GM12878 (cell line): ENCODE data around the gene FAF1. TPM values are rescaled to one million over a fixed set of nuclear protein-coding genes. Genes with fewer than 3 reads are reported as not detected.

Experiments
- ATAC-seq: fragments of 200-7000 bp; cut with Tn5 transposase; 3 replicates; pipeline ENCODE4 v1.9.1; 2020; ENCODE audit warnings: mild to moderate bottlenecking, moderate library complexity
- BruUV-seq: library from RNA; stranded (reverse); fragments of 400-500 nt; replicated peaks from 2 replicates; lab custom pipeline; 2021; lab: Mats Ljungman, UMichigan
- CTCF ChIA-PET: fragments of 300-600 bp; sonication (Branson Sonifier 250); formaldehyde crosslinking; extraction: SDS; loops from one replicate; lab custom pipeline; 2021; ENCODE audit warnings: inconsistent platforms; lab: Yijun Ruan, JAX
- POLR2A ChIA-PET: fragments of 350-600 bp; formaldehyde crosslinking; extraction: SDS; loops from one replicate; lab custom pipeline; 2021; ENCODE audit warnings: inconsistent platforms; lab: Charles Lee
- RAD21 ChIA-PET: fragments of 300-600 bp; sonication (Branson Sonifier 250); formaldehyde crosslinking; loops from one replicate; lab custom pipeline; 2023; ENCODE audit warnings: antibody characterized with exemption; ENCODE audit not compliant: unreplicated experiment; lab: Charles Lee
- SMC1A ChIA-PET: fragments of 300-600 bp; sonication (Branson Sonifier 250); formaldehyde crosslinking; loops from one replicate; lab custom pipeline; 2023; ENCODE audit not compliant: unreplicated experiment, uncharacterized antibody; lab: Charles Lee
- DNase-seq: peaks from one replicate; pipeline ENCODE4 v3.0.0-alpha.2; 2011; ENCODE audit warnings: low read depth, low spot score
- FAIRE-seq: peaks from 3 replicates; lab custom pipeline; 2011; peaks lifted over from hg19 to GRCh38; lab: Jason Lieb, UNC
- H2AFZ ChIP-seq: 2 replicates; pipeline ENCODE4 v1.6.0; 2011; ENCODE audit warnings: low read depth, low read length, control low read depth; ENCODE audit not compliant: control insufficient read depth
- H3K27ac ChIP-seq: 2 replicates; pipeline ENCODE4 v1.5.1; 2011; ENCODE audit warnings: control low read depth; ENCODE audit not compliant: control insufficient read depth, insufficient read depth
- H3K27me3 ChIP-seq, 2 experiments: replicated peaks in 1 of 2; 2 replicates each; pipeline versions ENCODE4 v1.6.0 to v1.6.1; 2011; ENCODE audit warnings: low read length in 1 of 2; ENCODE audit not compliant: control insufficient read depth in 2 of 2, insufficient read depth in 2 of 2
- H3K36me3 ChIP-seq, 2 experiments: 2 replicates each; pipeline ENCODE4 v1.5.1; 2011; ENCODE audit warnings: low read length in 1 of 2; ENCODE audit not compliant: control insufficient read depth in 2 of 2, insufficient read depth in 2 of 2
- H3K4me1 ChIP-seq: 2 replicates; pipeline ENCODE4 v1.6.1; 2011; ENCODE audit warnings: mild to moderate bottlenecking, low read length, moderate library complexity, mixed read lengths; ENCODE audit not compliant: control insufficient read depth, insufficient read depth
- H3K4me2 ChIP-seq: 2 replicates; pipeline ENCODE4 v1.6.0; 2011; ENCODE audit warnings: control low read depth; ENCODE audit not compliant: control insufficient read depth, insufficient read depth
- H3K4me3 ChIP-seq: fragments of 200-600 bp; sonication (generic); 2 replicates; pipeline ENCODE4 v1.5.1; 2016
- H3K79me2 ChIP-seq: 2 replicates; pipeline ENCODE4 v1.6.0; 2011; ENCODE audit warnings: low read length; ENCODE audit not compliant: control insufficient read depth, insufficient read depth
- H3K9ac ChIP-seq: 2 replicates; pipeline ENCODE4 v1.8.0; 2011; ENCODE audit warnings: low read length, control low read depth, mixed read lengths; ENCODE audit not compliant: control insufficient read depth, insufficient read depth
- H3K9me3 ChIP-seq: replicated peaks from 3 replicates; pipeline ENCODE4 v1.5.1; 2011; ENCODE audit warnings: mild to moderate bottlenecking, low read length; ENCODE audit not compliant: control insufficient read depth, insufficient read depth
- H4K20me1 ChIP-seq: 2 replicates; pipeline ENCODE4 v1.6.0; 2011; ENCODE audit not compliant: control insufficient read depth, insufficient read depth
- CBX5 ChIP-seq: sonication (generic); IDR thresholded peaks from 2 replicates; pipeline ENCODE4 v1.6.1; 2016; ENCODE audit warnings: low read depth, moderate library complexity, mild to moderate bottlenecking, inconsistent platforms
- CUX1 ChIP-seq: IDR thresholded peaks from 2 replicates; pipeline ENCODE4 v1.6.1; 2012; ENCODE audit warnings: improper control_type of control experiment, low read depth, low read length; ENCODE audit not compliant: insufficient replicate concordance
- HDGF ChIP-seq: fragments of 450-650 bp; IDR thresholded peaks from 2 replicates; pipeline ENCODE4 v1.6.1; 2016; ENCODE audit warnings: antibody characterized with exemption
- MTA3 ChIP-seq: IDR thresholded peaks from 2 replicates; pipeline ENCODE4 v1.6.1; 2012; ENCODE audit warnings: low read length, inconsistent platforms, borderline replicate concordance
- PML ChIP-seq: IDR thresholded peaks from 2 replicates; pipeline ENCODE4 v1.6.1; 2012; ENCODE audit warnings: low read length, inconsistent platforms
- POU2F2 ChIP-seq: IDR thresholded peaks from 3 replicates; pipeline ENCODE4 v1.6.1; 2011; ENCODE audit warnings: low read depth, mild to moderate bottlenecking, low read length, borderline replicate concordance
- RBBP5 ChIP-seq: fragments of 200-600 bp; sonication (generic); conservative IDR thresholded peaks from 2 replicates; pipeline ENCODE4 v1.6.1; 2016
- REST ChIP-seq: IDR thresholded peaks from 2 replicates; pipeline ENCODE4 v1.6.1; 2012; ENCODE audit warnings: mild to moderate bottlenecking, low read depth, low read length
- RUNX3 ChIP-seq: IDR thresholded peaks from 2 replicates; pipeline ENCODE4 v1.6.1; 2012; ENCODE audit warnings: low read length, inconsistent platforms
- SUPT20H ChIP-seq: IDR thresholded peaks from 2 replicates; pipeline ENCODE4 v1.6.1; 2011; ENCODE audit warnings: low read depth, mild to moderate bottlenecking, low read length, moderate library complexity, borderline replicate concordance; ENCODE audit not compliant: control insufficient read depth
- TARDBP ChIP-seq: IDR thresholded peaks from 2 replicates; pipeline ENCODE4 v1.6.1; 2016; ENCODE audit warnings: borderline replicate concordance
- WGBS: methylation state at CpG from one replicate; pipeline ENCODE4 v1.1.6; 2016; ENCODE audit warnings: low lambda C conversion rate; ENCODE audit not compliant: insufficient replicate concordance, insufficient coverage; ENCODE audit errors: missing lambda C conversion rate; 5-methylcytosine and 5-hydroxymethylcytosine counted together
- in situ Hi-C: fragments of 300-500 bp; cut with MboI; formaldehyde crosslinking; loops from 9 replicates; pipeline ENCODE4 v1.14.3; 2018; ENCODE audit warnings: mixed read lengths
- intact Hi-C: fragments of 100-400 bp; cut with micrococcal nuclease; formaldehyde crosslinking; loops from one replicate; pipeline ENCODE4 v1.14.2; 2022; ENCODE audit not compliant: unreplicated experiment
- polyA plus RNA-seq, 11 experiments: library from polyadenylated mRNA; depleted of rRNA in 4 of 11; unstranded in 6 of 11; stranded (reverse) in 5 of 11; fragments of >200 nt; fragmentation: Nextera tagmentation in 4 of 11; fragmentation: Illumina TruSeq in 1 of 11; extraction: Ambion mirVana in 4 of 11; extraction: Trizol in 1 of 11; gene quantifications; 1 replicate in 1 of 11; 2 replicates in 10 of 11; pipeline versions ENCODE4 v1.2.1 to v1.2.3, GENCODE V29; 2011 to 2016; ENCODE audit warnings: inconsistent platforms in 2 of 11, missing spikeins in 2 of 11, low read depth in 1 of 11
- total RNA-seq, 4 experiments: library from RNA; depleted of rRNA in 3 of 4; stranded (reverse); fragments of >200 nt in 3 of 4; fragmentation: Illumina TruSeq in 1 of 4; extraction: Trizol in 1 of 4; gene quantifications; 2 replicates each; pipeline versions ENCODE4 v1.2.1 to v1.2.3, GENCODE V29; 2013 to 2021
- TF ChIP-seq, protein P1 (sequence below): fragments of 450-650 bp; IDR thresholded peaks from 2 replicates; pipeline ENCODE4 v1.6.1; 2017; ENCODE audit warnings: mild to moderate bottlenecking, low read depth, inconsistent platforms; ENCODE audit not compliant: poor library complexity, severe bottlenecking

The FAF1 gene
- total and polyA plus RNA-seq, 10 of the 15 experiments (the other 5 are each of a cell fraction or from before 2014, with no cell fraction given) = 8.6 to 54.5 (median 23.7) TPM

- no peaks in the 10 kb centered on the region for H3K27me3 ChIP-seq
- H3K4me3 ChIP-seq = no peak overlapping the region
- no TSS peak for BruUV-seq
- H3K4me2 ChIP-seq = no peak overlapping the region
- ChIA-PET RAD21 (interaction anchor here (1.2 kb wide), 1 partner anchor 18 kb away, joined by 3 read pairs; no protein-coding TSS in a partner anchor), SMC1A (interaction anchor here (0.7 to 1.0 kb wide), 3 partner anchors 90 to 120 kb away, joined by 3 read pairs; no protein-coding TSS in a partner anchor), POLR2A (no interaction called here), CTCF (interaction anchor here (0.6 to 1.4 kb wide), 3 partner anchors 11 to 244 kb away, joined by 3 to 5 read pairs (median 3); no protein-coding TSS in a partner anchor)
- no peak for ATAC-seq
- H4K20me1 ChIP-seq = no peaks in the 10 kb centered on the region
- H3K36me3 ChIP-seq = no peaks in the 10 kb centered on the region
- H3K4me1 ChIP-seq = peaks cover 5% of the 10 kb centered on the region
- no peak overlapping the region for H3K9ac ChIP-seq
- WGBS = 98% methylated on average over 2 of the region's 2 CpGs
- in situ Hi-C loops (no loop called here), intact Hi-C loops (no loop called here)
- H3K27ac ChIP-seq = no peak overlapping the region
- no peak for DNase-seq
- H2AFZ ChIP-seq = no peak overlapping the region
- H3K9me3 ChIP-seq = no peaks in the 10 kb centered on the region; the same call in 2 of the 3 replicates
- no peaks in the 10 kb centered on the region for H3K79me2 ChIP-seq
- no peak for FAIRE-seq
- TF ChIP-seq, protein P1, sequence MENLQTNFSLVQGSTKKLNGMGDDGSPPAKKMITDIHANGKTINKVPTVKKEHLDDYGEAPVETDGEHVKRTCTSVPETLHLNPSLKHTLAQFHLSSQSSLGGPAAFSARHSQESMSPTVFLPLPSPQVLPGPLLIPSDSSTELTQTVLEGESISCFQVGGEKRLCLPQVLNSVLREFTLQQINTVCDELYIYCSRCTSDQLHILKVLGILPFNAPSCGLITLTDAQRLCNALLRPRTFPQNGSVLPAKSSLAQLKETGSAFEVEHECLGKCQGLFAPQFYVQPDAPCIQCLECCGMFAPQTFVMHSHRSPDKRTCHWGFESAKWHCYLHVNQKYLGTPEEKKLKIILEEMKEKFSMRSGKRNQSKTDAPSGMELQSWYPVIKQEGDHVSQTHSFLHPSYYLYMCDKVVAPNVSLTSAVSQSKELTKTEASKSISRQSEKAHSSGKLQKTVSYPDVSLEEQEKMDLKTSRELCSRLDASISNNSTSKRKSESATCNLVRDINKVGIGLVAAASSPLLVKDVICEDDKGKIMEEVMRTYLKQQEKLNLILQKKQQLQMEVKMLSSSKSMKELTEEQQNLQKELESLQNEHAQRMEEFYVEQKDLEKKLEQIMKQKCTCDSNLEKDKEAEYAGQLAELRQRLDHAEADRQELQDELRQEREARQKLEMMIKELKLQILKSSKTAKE = no peak
- no peak for TF ChIP-seq HDGF
- TF ChIP-seq CUX1 = no peak
- TF ChIP-seq PML = no peak
- no peak for TF ChIP-seq SUPT20H
- no peak for TF ChIP-seq MTA3
- no peak for TF ChIP-seq RBBP5
- no peak for TF ChIP-seq REST
- no peak for TF ChIP-seq CBX5
- no peak for TF ChIP-seq POU2F2
- TF ChIP-seq TARDBP = no peak
- no peak for TF ChIP-seq RUNX3
Measured at GRCh38 chr1:50615036-50615750, 344.9 kb downstream of the FAF1 start.
